K562 (cell line): ENCODE results near the gene CNTRL. TPM values are rescaled to one million over a fixed set of nuclear protein-coding genes. Genes with fewer than 3 reads are reported as not detected.
"Not testable (repeated sequence)": the region's sequence is repeated elsewhere in the genome, so short reads cannot be mapped to it uniquely, and the experiment has no call there.

Source experiments
- ATAC-seq: fragments of 200-7000 bp; cut with Tn5 transposase; 3 replicates; pipeline ENCODE4 v1.9.1; 2020; ENCODE audit warnings: moderate library complexity
- BruUV-seq: library from RNA; stranded (reverse); fragments of 400-500 nt; replicated peaks from 2 replicates; lab custom pipeline; 2021; lab: Mats Ljungman, UMichigan
- CTCF ChIA-PET: fragments of 300-600 bp; formaldehyde crosslinking; extraction: SDS; loops from one replicate; lab custom pipeline; 2021; ENCODE audit warnings: low intra/inter-chr PET ratio; lab: Yijun Ruan, JAX
- POLR2A ChIA-PET: fragments of 300-600, 350-650 bp; sonication (Branson Sonifier 250); formaldehyde crosslinking; extraction: SDS; loops from one replicate; lab custom pipeline; 2021; ENCODE audit warnings: antibody characterized with exemption, inconsistent platforms; lab: Yijun Ruan, JAX
- DNase-seq, 4 experiments: peaks; one replicate each; pipeline versions ENCODE4 v3.0.0 to v3.0.0-alpha.2; 2011 to 2018; ENCODE audit warnings: low spot score in 3 of 4, mixed read lengths in 3 of 4; ENCODE audit errors: extremely low read depth in 1 of 4
- FAIRE-seq: peaks from 2 replicates; lab custom pipeline; 2011; peaks lifted over from hg19 to GRCh38; lab: Jason Lieb, UNC
- H2AFZ ChIP-seq: 2 replicates; pipeline ENCODE4 v1.6.0; 2011; ENCODE audit warnings: low read depth, low read length, control low read depth, inconsistent platforms
- H3K27ac ChIP-seq: fragments of 200-600 bp; 3 replicates; pipeline ENCODE4 v1.8.0; 2011; ENCODE audit warnings: low read depth, mild to moderate bottlenecking, control low read depth, inconsistent platforms, low read length, moderate library complexity, mixed read lengths; ENCODE audit errors: extremely low read depth
- H3K27me3 ChIP-seq, 2 experiments: fragments of 300-600 bp in 1 of 2; 2 replicates in 1 of 2; 3 replicates in 1 of 2; pipeline versions ENCODE4 v1.6.0 to v1.8.0; 2011; ENCODE audit warnings: inconsistent platforms in 2 of 2, low read length in 2 of 2, mild to moderate bottlenecking in 1 of 2, mixed read lengths in 1 of 2, moderate library complexity in 1 of 2; ENCODE audit not compliant: control insufficient read depth in 2 of 2, insufficient read depth in 2 of 2
- H3K36me3 ChIP-seq: fragments of 300-600 bp; 3 replicates; pipeline ENCODE4 v1.8.0; 2011; ENCODE audit warnings: mild to moderate bottlenecking, low read length, inconsistent platforms; ENCODE audit not compliant: control insufficient read depth, insufficient read depth
- H3K4me1 ChIP-seq, 2 experiments: fragments of 200-600 bp in 1 of 2; replicated peaks in 1 of 2; 2 replicates in 1 of 2; 3 replicates in 1 of 2; pipeline versions ENCODE4 v1.5.1 to v1.8.0; 2011; ENCODE audit warnings: inconsistent platforms in 2 of 2, low read length in 2 of 2, mild to moderate bottlenecking in 1 of 2, mixed read lengths in 1 of 2, moderate library complexity in 1 of 2; ENCODE audit not compliant: control insufficient read depth in 2 of 2, insufficient read depth in 2 of 2
- H3K4me2 ChIP-seq: 2 replicates; pipeline ENCODE4 v1.6.1; 2011; ENCODE audit warnings: low read length, control low read depth, inconsistent platforms, mixed read lengths; ENCODE audit not compliant: insufficient read depth
- H3K4me3 ChIP-seq: fragments of 200-600 bp; sonication (generic), shearing (Covaris generic); 2 replicates; pipeline ENCODE4 v1.5.1; 2016; ENCODE audit warnings: control low read depth, inconsistent platforms
- H3K79me2 ChIP-seq: fragments of 200-600 bp; 3 replicates; pipeline ENCODE4 v1.8.0; 2011; ENCODE audit warnings: low read length, inconsistent platforms; ENCODE audit not compliant: control insufficient read depth, insufficient read depth
- H3K9ac ChIP-seq, 2 experiments: 2 replicates each; pipeline versions ENCODE4 v1.6.0 to v1.6.1; 2011; ENCODE audit warnings: low read depth in 2 of 2, low read length in 2 of 2, control low read depth in 1 of 2, inconsistent platforms in 1 of 2, mild to moderate bottlenecking in 1 of 2, mixed read lengths in 1 of 2; ENCODE audit not compliant: insufficient read depth in 1 of 2
- H3K9me1 ChIP-seq: one replicate; pipeline ENCODE4 v1.6.0; 2011; ENCODE audit warnings: inconsistent platforms, mild to moderate bottlenecking, low read length, moderate library complexity; ENCODE audit not compliant: control insufficient read depth, insufficient read depth
- H3K9me3 ChIP-seq: replicated peaks from 2 replicates; pipeline ENCODE4 v1.5.1; 2011; ENCODE audit warnings: low read depth, low read length, inconsistent platforms; ENCODE audit not compliant: control insufficient read depth, insufficient read depth
- H4K20me1 ChIP-seq: replicated peaks from 2 replicates; pipeline ENCODE4 v1.6.1; 2011; ENCODE audit warnings: low read length, inconsistent platforms, mixed read lengths; ENCODE audit not compliant: control insufficient read depth, insufficient read depth
- BRD4 ChIP-seq: fragments of 200-600 bp; sonication (generic); IDR thresholded peaks from 2 replicates; pipeline ENCODE4 v1.6.1; 2017; ENCODE audit warnings: inconsistent platforms
- DIDO1 ChIP-seq: fragments of 450-650 bp; IDR thresholded peaks from 2 replicates; pipeline ENCODE4 v1.6.1; 2016; ENCODE audit warnings: low read depth, missing biosample characterization, missing genetic modification characterization
- MED1 ChIP-seq: sonication (generic); formaldehyde crosslinking; IDR thresholded peaks from 2 replicates; pipeline ENCODE4 v1.8.1; 2023; ENCODE audit warnings: missing genetic modification reagents, borderline replicate concordance
- PHF21A ChIP-seq: fragments of 450-650 bp; IDR thresholded peaks from 2 replicates; pipeline ENCODE4 v1.6.1; 2017; ENCODE audit warnings: low read depth, borderline replicate concordance
- PYGO2 ChIP-seq: fragments of 450-650 bp; IDR thresholded peaks from 2 replicates; pipeline ENCODE4 v1.6.1; 2016; ENCODE audit warnings: mild to moderate bottlenecking, missing genetic modification characterization, moderate library complexity, missing compliant biosample characterization
- RBM14 ChIP-seq: fragments of 200-400 bp; formaldehyde crosslinking; IDR thresholded peaks from 2 replicates; pipeline ENCODE4 v1.6.1; 2018; ENCODE audit warnings: low read depth, mild to moderate bottlenecking, low read length, moderate library complexity, borderline replicate concordance; ENCODE audit not compliant: insufficient read depth
- TEAD4 ChIP-seq, 2 experiments: sonication (generic) in 1 of 2; formaldehyde crosslinking in 1 of 2; IDR thresholded peaks; 2 replicates each; pipeline versions ENCODE4 v1.6.1 to v1.8.0; 2012 to 2022; ENCODE audit warnings: borderline replicate concordance in 1 of 2, inconsistent platforms in 1 of 2, low read length in 1 of 2, mild to moderate bottlenecking in 1 of 2, missing genetic modification reagents in 1 of 2
- THRAP3 ChIP-seq: fragments of 450-650 bp; IDR thresholded peaks from 2 replicates; pipeline ENCODE4 v1.6.1; 2016; ENCODE audit warnings: mild to moderate bottlenecking, inconsistent platforms, borderline replicate concordance
- ZBTB1 ChIP-seq: sonication (generic); formaldehyde crosslinking; IDR thresholded peaks from 2 replicates; pipeline ENCODE4 v1.8.1; 2023; ENCODE audit warnings: missing genetic modification reagents, low read depth, mild to moderate bottlenecking, borderline replicate concordance
- ZNF384 ChIP-seq: IDR thresholded peaks from 2 replicates; pipeline ENCODE4 v1.6.1; 2012; ENCODE audit warnings: low read depth, low read length, improper control_type of control experiment
- WGBS: fragments of 100-300 bp; shearing (Covaris generic); methylation state at CpG from one replicate; pipeline ENCODE4 v1.1.6; 2016; ENCODE audit warnings: low coverage, mixed read lengths; ENCODE audit not compliant: insufficient coverage; ENCODE audit errors: missing lambda C conversion rate; 5-methylcytosine and 5-hydroxymethylcytosine counted together
- in situ Hi-C: fragments of 300-500 bp; cut with MboI; formaldehyde crosslinking; loops from 4 replicates; pipeline ENCODE4 v1.15.0; 2018; ENCODE audit warnings: inconsistent platforms, mixed read lengths
- intact Hi-C: fragments of 100-400 bp; cut with micrococcal nuclease; formaldehyde crosslinking; loops from 2 replicates; pipeline ENCODE4 v1.14.2; 2022
- polyA plus RNA-seq, 8 experiments: library from polyadenylated mRNA; depleted of rRNA in 4 of 8; stranded (reverse) in 5 of 8; unstranded in 3 of 8; fragments of >200 nt; fragmentation: Nextera tagmentation in 2 of 8; fragmentation: Illumina TruSeq in 1 of 8; extraction: Ambion mirVana in 2 of 8; extraction: Trizol in 1 of 8; gene quantifications; 2 replicates each; pipeline versions ENCODE4 v1.2.1 to v1.2.3, GENCODE V29; 2011 to 2014; ENCODE audit warnings: inconsistent platforms in 1 of 8, missing spikeins in 1 of 8
- total RNA-seq, 7 experiments: library from RNA; depleted of rRNA in 6 of 7; stranded (reverse); fragments of >200 nt in 6 of 7; fragmentation: Illumina TruSeq in 2 of 7; extraction: Trizol in 2 of 7; gene quantifications; 2 replicates each; pipeline versions ENCODE4 v1.2.1 to v1.2.3, GENCODE V29; 2011 to 2021; ENCODE audit warnings: low replicate concordance in 1 of 7
- TF ChIP-seq, protein P1 (sequence below), 2 experiments: fragments of 450-650 bp in 1 of 2; sonication (generic) in 1 of 2; formaldehyde crosslinking in 1 of 2; IDR thresholded peaks in 1 of 2; conservative IDR thresholded peaks in 1 of 2; 2 replicates each; pipeline versions ENCODE4 v1.6.1 to v1.8.1; 2016 to 2023; ENCODE audit warnings: mild to moderate bottlenecking in 2 of 2, moderate library complexity in 2 of 2, inconsistent platforms in 1 of 2, missing genetic modification reagents in 1 of 2

Gene CNTRL
- total and polyA plus RNA-seq, 9 of the 15 experiments (the other 6 are each of a cell fraction or from before 2014, with no cell fraction given), result 9.2 to 28.9 (median 20.5) TPM

DNA sequence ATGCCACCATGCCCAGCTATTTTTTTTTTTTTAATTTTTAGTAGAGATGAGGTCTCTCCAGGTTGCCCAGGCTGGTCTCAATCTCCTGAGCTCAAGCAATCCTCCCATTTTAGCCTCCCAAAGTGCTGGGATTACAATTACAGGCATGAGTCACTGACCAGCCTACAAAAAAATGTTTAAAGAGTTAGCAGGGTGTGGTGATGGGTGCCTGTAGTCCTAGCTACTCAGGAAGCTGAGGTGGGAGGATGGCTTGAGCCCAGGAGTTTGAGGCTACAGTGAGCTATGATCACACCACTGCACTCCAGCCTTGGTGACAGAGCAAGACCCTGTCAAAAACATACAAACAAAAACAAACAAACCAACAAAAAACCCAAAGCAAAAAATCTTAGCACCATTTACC, 39.0 kb upstream of the CNTRL start:
- H3K36me3 ChIP-seq, ATAC-seq, DNase-seq, intact Hi-C loops, H3K27ac ChIP-seq, H3K27me3 ChIP-seq, in situ Hi-C loops, H3K4me3 ChIP-seq, H3K9ac ChIP-seq, H4K20me1 ChIP-seq, H3K9me1 ChIP-seq, H3K4me1 ChIP-seq, H3K9me3 ChIP-seq, H3K4me2 ChIP-seq, H3K79me2 ChIP-seq, BruUV-seq, FAIRE-seq, H2AFZ ChIP-seq, CTCF ChIA-PET: not testable (repeated sequence)
- POLR2A ChIA-PET, result interaction anchor here (0.6 to 1.1 kb wide), 2 partner anchors 12 to 567 kb away, joined by 3 read pairs; no protein-coding TSS in a partner anchor
- TF ChIP-seq, protein P1, sequence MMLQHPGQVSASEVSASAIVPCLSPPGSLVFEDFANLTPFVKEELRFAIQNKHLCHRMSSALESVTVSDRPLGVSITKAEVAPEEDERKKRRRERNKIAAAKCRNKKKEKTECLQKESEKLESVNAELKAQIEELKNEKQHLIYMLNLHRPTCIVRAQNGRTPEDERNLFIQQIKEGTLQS (IDR thresholded peaks at IDR 0.05), result 0 out of 2 replicates have a peak, but pooled peaks have one; percentile 7
- TF ChIP-seq, protein P1 (CRISPR knock-in tag; conservative IDR thresholded peaks at IDR 0.05), result not testable (repeated sequence)

DNA sequence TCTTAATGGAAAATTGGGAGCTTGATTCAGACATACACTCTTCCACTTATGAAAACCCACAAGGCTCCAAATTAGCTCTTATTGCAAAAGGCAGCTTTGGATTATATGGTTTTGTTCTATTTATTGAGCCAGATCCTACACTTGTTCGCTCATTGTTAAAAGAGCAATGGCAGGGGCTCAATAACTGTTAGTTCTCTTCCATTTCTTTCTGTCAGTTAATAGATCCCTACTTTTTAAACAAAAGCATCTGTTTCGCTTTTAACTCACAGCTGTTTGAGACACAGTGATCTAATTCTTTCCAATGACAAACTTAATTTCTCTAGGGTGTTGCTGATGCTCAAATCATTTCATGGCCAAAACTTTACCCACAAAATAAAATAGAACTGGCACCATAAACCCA, 36.4 kb upstream of the CNTRL start:
- no peak overlapping the region for H3K27ac ChIP-seq
- ATAC-seq (no peak), FAIRE-seq (no peak), DNase-seq (no peak)
- TF ChIP-seq PYGO2 (tag) (no peak), BRD4 (no peak), THRAP3 (no peak), PHF21A (no peak), DIDO1 (tag) (no peak), ZBTB1 (CRISPR knock-in tag) (no peak), MED1 (CRISPR knock-in tag) (no peak), RBM14 (no peak), ZNF384 (no peak), TEAD4 (IDR thresholded peaks at IDR 0.05; ENCODE audit: low read length) (no peak), TEAD4 (CRISPR knock-in tag; IDR thresholded peaks at IDR 0.05; ENCODE audit: borderline replicate concordance) (no peak)
- H4K20me1 ChIP-seq, result no peaks in the 10 kb centered on the region
- H3K9me3 ChIP-seq, result no peaks in the 10 kb centered on the region
- no peaks in the 10 kb centered on the region for H3K36me3 ChIP-seq
- H3K9ac ChIP-seq, result no peak overlapping the region
- H3K9me1 ChIP-seq, result no peaks in the 10 kb centered on the region
- 14% methylated on average over 2 of the region's 2 CpGs for WGBS
- ChIA-PET CTCF (no interaction called here), POLR2A (no interaction called here)
- no peak overlapping the region for H3K4me3 ChIP-seq
- no peaks in the 10 kb centered on the region; a peak in 1 of 5 replicates for H3K27me3 ChIP-seq
- H3K79me2 ChIP-seq, result no peaks in the 10 kb centered on the region
- no TSS peak for BruUV-seq
- no peak overlapping the region for H3K4me2 ChIP-seq
- in situ Hi-C loops (no loop called here), intact Hi-C loops (no loop called here)
- H2AFZ ChIP-seq, result no peak overlapping the region
- H3K4me1 ChIP-seq, result no peaks in the 10 kb centered on the region
